Astrocyte (in vitro differentiated cells and primary cell): ENCODE measurements around the gene KRT76.

Experiments used
- CTCF ChIP-seq: IDR thresholded peaks from 2 replicates; pipeline ENCODE4 v1.5.1; 2011; ENCODE audit warnings: low read depth, mild to moderate bottlenecking, inconsistent platforms, low read length, moderate library complexity; ENCODE audit not compliant: insufficient read depth
- EZH2 ChIP-seq: IDR thresholded peaks from 2 replicates; pipeline ENCODE4 v1.6.1; 2012; ENCODE audit warnings: mild to moderate bottlenecking, low read length, inconsistent platforms; ENCODE audit not compliant: insufficient read depth

- no peak for TF ChIP-seq EZH2
- no peak for TF ChIP-seq CTCF
These were observed 9.7 kb downstream of the KRT76 start for GRCh38 chr12:52767427-52767826.
